CD4-positive, alpha-beta T cell treated with Interferon alpha-2 for 1 hour (primary cell): ENCODE data around the gene C3orf49.

Experiments
- DNase-seq, 2 donors: peaks; one replicate each; pipeline ENCODE4 v3.0.0-alpha.2; 2020 to 2022

C3orf49 gene, protein sequence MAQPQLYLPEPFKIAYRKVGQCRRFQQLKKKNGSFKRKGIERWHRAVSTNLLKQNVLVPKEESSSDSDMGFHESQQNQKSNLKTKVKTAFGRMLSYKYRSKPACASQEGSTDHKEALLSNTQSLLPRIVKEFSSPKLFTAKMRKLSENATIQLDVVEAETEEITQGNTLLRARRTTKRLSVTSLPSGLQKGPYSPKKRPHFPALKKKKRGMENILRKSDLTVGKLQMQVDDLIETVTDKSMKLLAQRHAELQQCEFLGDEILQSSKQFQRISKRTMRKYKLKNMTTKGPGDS

DNA sequence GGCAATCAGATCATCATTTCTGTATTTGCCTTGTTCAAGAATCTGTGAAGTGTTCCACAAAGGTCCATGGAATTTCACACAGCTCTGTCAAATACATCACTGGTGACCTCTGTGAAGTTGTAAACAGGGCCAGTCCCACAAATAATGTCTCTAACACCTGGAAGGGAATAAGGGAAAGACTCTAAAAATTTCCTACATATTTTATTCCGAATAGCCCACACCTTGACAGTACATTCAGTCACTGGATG, at the start of gene C3orf49:
TSS of gene C3orf49 (plus strand) at position 149 of the 248 bp plus-strand sequence. CDS start 173 bp downstream, outside the sequence.
- DNase-seq = no peak

- no peak for DNase-seq
These were observed 44.3 kb upstream of the C3orf49 start for GRCh38 chr3:63774781-63775180.

GRCh38 chr3:63779227-63779626, 39.9 kb upstream of the C3orf49 start:
- DNase-seq = no peak

GRCh38 chr3:63791974-63792373, 27.1 kb upstream of the C3orf49 start:
- DNase-seq = no peak

DNA sequence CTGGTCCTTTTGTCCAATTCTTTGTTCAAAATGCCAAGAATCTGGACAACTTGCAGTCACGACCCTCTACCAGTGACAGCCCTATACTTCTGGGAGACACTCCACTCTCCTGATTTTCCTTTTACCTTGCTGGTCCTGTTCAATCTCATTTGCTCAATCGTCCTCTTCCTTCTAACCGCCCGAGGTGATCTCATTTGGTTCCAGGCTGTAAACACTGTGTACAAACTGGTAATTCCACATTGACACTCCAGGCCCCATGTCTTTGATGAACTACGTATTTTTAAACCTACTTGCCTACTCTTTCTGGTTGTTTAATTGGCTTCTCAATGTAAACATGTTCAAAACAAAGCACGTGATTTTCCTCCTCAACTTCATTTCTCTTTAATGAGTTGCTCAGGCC, 23.7 kb upstream of the C3orf49 start:
- DNase-seq = no peak

GRCh38 chr3:63798544-63798943, 20.6 kb upstream of the C3orf49 start:
- no peak for DNase-seq

DNA sequence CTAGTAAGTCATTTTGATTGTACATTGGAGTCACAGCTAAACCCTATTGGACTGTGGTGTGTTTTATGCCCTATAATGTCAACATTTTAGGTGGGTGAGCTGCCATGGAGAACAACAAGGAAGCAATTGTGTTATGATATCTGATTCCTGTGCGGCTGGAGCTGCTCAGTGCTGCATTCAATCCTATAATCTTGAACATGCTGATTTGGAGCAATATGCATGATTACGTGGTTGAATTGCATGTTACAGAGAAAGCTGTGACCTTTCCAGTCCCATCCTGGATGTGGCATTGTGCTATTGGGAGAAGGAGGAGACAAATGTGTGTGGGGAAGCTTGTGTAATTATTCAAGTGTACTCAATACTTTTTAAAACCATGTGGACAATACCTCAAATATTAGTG, 20.1 kb upstream of the C3orf49 start:
- DNase-seq = no peak

DNA sequence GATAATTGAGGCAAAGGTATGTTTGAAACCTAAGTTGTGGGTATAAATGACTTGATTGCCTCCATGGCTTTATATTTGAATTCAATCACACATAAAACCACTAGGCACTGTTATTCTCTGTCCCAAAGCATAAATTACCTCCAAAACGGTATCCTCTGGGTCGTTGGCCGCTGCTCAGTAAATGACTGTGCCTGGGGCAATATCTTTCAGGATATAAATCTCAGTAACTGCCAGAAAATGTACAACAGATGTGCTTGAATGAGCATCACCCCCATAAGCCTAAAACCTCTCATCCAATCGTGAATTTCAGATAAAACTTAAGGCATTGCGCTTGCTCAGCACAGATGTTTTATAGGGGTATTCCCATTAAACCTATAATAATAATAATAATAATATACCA, 19.0 kb upstream of the C3orf49 start:
- no peak for DNase-seq

GRCh38 chr3:63803911-63804310, 15.2 kb upstream of the C3orf49 start:
- DNase-seq = no peak

GRCh38 chr3:63807961-63808565, 11.0 kb upstream of the C3orf49 start:
- DNase-seq = no peak

- no peak for DNase-seq
These were observed 10.5 kb upstream of the C3orf49 start for GRCh38 chr3:63808633-63809032.

- DNase-seq = no peak
These were observed 9.5 kb upstream of the C3orf49 start for GRCh38 chr3:63809607-63810006.

DNA sequence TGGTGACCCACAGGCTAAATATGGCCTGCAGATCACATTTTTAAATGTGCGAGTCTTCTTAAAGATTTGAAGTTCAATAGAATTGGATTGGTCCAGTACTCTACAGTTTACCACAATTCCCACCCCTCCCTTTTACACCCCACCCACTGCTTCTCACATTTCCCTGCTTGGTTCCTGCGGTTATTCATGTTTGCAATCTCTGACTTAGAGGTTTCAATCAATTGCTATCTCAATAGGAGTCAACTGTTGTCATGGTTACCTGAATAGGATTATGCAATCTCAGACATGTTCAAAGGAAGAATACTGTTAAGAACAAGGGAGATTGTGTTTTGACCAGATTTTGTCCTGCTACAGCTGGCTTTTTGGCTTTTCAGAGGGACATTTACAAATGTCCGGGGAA, 4.9 kb upstream of the C3orf49 start:
- DNase-seq = no peak

- DNase-seq = no peak
These were observed 1.9 kb upstream of the C3orf49 start for GRCh38 chr3:63817225-63817624.

DNA sequence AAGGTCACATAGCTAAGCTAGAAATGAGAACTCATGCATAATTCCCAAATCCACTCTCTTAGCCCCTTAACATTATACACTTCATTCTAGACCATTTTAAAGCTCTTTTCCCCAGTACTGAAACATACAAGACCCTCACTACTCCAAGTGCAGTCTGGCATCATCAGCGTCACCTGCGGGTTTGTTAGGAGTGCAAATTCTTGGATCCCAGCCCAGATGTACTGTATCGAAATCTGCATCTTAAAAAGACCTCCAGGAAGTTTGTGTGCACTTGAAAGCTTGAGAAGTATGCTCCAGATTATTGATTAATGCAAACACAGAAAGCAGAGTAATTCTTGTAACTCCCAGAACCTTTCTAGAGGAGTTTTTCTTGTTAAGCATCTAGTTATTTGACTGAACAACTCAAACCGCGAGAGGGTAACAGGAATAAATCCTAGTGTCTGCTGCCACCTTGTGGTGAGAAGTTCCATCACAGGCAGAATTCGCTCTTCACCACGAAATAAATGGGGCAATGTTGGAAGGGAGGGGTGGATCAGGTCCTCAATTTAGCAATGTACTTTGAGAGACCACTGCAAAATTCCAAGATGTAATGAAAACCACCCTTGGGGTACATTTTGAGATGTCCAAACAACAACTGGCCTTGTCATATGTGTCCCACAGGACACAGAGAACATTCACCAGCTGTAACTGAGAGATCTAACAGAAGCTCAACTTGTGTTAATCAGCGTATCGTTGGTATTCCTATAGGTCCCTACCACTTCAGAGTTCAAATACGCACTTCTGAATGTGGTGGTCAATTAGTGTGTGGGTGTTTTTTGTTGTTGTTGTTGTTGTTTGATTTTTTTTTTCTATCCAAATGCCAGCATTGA, 583 bp upstream of the C3orf49 start:
- DNase-seq = peak; percentile 39 to 66

DNA sequence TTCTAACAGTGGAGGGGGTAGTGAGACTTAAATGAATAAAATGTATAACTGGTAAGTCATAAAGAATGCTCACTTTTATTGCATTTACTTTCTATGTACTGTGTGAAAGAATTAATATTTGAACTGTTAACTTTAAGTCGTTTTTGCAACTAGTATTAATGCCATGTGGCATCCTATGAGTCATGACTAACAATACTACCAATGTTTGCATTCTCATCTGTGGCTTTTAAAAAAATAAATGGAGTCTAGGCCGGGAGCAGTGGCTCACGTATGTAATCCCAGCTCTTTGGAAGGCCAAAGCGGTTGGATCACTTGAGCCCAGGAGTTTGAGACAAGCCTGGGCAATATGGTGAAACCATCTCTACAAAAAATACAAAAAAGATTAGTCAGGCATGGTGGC, 5.2 kb downstream of the C3orf49 start:
- DNase-seq = no peak

DNA sequence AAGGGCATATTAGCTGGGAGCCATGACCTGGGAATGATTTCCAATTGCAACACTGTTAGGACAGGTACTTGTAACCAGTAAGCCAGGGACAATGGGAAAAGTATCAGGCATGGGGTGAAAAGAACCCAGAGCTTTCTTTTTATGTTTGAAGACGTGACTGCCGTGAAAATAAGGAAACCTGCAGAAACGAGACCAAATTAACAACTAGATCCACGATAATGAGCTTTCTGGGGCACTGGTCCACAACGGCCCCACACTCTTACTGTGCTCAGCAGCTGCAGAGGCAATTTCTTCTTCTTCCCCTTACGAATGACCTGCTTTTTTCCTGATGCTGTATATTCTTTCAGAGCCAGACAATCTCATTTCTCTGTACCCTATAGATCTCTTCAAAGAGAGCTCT, 11.4 kb downstream of the C3orf49 start:
- DNase-seq = no peak

GRCh38 chr3:63832395-63832794, 13.3 kb downstream of the C3orf49 start:
- DNase-seq = no peak

GRCh38 chr3:63841704-63842103, 22.6 kb downstream of the C3orf49 start:
- DNase-seq = no peak

GRCh38 chr3:63842127-63842526, 23.0 kb downstream of the C3orf49 start:
- DNase-seq = no peak

GRCh38 chr3:63845215-63845614, 26.1 kb downstream of the C3orf49 start:
- DNase-seq = no peak

GRCh38 chr3:63847718-63848450, 28.8 kb downstream of the C3orf49 start:
- DNase-seq = no peak

GRCh38 chr3:63849175-63849574, 30.1 kb downstream of the C3orf49 start:
- DNase-seq = no peak
